HG02763 (cell line): ENCODE results near the gene BACE1.
"Not testable (repeated sequence)": the region's sequence is repeated elsewhere in the genome, so short reads cannot be mapped to it uniquely, and the experiment has no call there.

Source experiments
- ATAC-seq: cut with Tn5 transposase; IDR thresholded peaks from one replicate; pipeline ENCODE4 v1.9.1; 2021; ENCODE audit warnings: mild to moderate bottlenecking, moderate library complexity; ENCODE audit not compliant: unreplicated experiment

The BACE1 gene

DNA sequence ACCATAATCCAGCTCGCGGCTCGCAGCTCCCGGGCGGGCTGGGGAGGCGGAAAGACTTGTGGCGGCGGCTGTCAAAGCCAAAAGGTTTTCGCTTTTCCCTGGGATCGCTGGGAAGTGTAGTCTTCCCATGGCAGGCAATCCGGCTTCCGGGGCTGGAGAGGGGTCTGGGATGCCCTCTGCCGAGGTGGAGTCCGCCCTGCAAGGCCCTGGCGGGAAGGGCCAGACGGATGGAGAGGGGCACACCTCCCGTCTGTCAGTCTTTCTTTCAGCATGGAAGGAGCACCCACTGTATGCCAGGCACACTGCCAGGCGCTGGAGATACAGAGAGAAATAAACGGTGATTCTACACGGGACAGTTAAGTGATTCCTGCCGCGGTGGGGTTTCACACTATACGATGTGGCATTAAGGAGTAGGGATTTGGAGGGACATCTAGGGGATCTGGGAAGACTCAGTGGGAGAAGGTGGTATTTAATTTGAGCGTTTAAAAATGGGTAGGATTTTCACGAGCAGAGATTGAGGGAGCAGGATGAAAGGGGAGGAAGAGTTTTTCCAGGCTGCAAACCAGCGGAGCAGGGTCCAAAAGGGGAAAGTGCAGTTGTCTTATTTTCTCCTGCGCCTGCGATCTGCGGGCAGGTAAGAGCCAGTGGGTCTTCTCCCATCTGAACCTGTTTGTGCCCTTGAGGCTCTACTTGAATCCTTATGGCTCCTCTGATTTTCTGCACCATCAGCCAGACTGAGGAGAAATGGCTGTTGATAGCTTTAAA lies at the start of gene BACE1:
TSS of gene BACE1 (minus strand) at position 60 of the 765 bp plus-strand sequence. CDS start 461 bp downstream, outside the sequence.
- ATAC-seq: no peak

DNA sequence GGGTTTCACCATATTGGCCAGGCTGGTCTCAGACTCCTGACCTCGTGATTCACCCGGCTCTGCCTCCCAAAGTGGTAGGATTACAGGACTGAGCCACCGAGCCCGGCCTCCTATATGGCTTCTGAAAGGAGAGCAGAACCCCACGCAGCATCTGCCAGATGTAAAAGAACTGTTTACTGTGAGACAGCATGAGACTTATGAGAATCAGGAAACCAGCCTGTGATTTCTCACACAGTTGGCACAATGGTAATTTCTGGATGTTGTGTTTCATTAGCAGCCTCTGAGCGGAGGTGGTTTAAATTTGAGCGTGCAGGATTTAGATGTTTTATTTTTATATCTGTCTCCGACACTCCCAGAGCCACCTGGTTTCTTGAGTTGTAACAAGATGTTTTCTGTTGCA lies 45.4 kb upstream of the BACE1 start:
- no peak for ATAC-seq

DNA sequence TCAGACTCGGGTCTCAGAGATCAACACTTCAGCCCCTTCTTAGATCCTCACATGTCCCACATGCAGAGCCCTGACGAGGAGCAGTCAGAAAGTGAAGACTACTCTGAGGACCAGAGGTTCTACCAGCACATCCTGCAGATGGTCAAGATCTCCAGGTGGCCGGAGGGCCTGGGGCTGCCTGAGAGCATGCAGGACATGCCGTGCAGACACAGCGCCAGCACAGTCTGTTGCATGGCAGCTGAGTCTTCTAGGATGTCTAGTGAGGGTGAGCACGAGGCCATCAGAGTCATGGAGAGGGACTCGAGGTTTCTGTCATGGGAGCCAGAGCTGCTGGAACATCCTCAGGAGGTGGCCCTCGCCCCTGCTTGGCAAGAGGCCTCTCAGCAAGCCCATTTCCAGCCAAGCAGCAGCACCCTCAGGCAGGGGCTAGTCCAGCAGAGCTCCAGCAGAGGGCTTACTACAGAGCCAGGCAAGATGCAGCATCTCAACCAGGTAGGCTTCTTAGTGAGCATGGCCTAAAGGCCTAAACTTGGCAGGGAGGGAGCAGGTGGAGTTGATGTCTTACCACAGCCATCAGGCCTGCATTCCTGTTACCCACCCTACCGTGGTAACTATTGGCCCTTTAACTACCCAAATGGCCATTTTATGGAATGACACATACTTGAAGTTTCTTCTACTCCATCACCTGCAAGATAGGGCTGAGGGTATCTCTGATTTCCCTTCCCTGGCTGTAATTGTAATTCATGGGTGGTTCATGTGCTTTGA lies 40.3 kb upstream of the BACE1 start:
- no peak for ATAC-seq

DNA sequence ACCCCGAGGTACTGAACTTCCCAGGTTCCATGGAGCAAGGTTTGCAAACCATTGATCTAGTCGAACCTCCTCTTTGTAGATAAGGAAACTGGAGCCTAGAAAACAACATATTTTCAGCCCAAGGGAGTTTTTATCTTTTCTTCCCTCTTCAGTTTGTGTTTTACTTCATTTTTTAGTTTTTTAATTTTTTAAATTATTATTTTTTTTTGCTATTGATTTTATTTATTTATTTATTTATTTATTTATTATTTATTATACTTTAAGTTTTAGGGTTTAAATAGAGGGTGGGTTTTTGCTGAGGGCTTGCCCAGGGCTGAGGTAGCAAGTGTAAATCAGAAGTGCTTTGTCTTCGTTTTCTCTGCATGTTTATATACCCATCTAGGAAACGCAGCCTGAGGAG lies 38.5 kb upstream of the BACE1 start:
- no peak for ATAC-seq

DNA sequence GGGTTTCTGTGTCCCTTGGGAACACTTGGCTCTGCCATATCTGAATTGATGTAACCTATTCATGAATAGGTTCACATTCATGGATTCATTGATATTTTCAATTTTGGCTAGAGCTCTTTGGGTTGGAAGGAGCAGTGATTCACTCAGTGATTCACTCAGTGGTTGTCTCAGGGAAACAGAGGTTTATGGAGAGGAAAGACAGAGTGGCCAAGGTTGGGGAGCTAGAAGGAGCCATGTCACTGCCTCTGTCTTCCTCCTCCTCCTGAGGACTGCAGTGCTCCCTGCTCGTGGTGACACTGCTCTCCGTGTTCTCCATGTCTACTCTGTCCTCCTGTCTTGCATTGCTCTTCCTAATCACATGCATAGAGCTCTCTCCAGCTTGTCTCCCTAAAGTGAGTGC lies 29.0 kb upstream of the BACE1 start:
- ATAC-seq: no peak

DNA sequence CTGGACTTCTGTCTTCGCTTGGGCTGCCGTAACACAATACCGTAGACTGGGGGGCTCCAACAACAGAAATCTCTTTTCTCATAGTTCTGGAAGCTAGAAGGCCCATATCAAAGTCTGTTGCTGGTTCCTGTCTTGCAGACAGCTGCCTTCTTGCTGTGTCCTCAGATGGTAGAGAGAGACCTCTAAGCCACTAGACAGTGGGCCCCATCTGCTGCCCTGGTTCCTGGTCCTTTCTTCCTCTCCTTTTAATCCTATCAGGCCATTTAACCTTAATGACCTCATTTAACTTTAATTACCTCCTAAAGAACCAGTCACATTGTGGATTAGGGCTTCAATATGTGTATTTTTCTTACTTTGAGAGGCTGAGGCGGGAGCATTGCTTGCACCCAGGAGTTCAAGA lies 21.0 kb upstream of the BACE1 start:
- ATAC-seq: no peak

DNA sequence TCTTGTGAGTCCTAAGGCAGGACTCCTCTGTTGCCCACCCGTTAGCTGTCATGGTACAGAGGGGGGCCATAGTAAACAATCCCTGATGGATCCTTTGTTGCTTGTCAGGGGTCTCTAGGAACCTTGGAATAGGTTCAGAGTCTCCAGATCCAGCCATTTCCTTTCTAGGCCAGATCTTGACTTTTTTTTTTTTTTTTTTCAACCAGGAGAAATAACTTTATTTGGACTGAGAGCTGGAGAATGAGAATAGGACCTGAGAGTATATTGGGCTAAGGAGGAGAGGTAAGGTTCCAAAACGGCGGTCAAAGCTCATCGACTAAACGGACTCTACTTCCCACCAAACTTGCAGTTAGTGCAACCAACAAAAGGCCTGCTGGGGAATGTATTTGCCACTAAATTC lies 19.3 kb upstream of the BACE1 start:
- no peak for ATAC-seq

DNA sequence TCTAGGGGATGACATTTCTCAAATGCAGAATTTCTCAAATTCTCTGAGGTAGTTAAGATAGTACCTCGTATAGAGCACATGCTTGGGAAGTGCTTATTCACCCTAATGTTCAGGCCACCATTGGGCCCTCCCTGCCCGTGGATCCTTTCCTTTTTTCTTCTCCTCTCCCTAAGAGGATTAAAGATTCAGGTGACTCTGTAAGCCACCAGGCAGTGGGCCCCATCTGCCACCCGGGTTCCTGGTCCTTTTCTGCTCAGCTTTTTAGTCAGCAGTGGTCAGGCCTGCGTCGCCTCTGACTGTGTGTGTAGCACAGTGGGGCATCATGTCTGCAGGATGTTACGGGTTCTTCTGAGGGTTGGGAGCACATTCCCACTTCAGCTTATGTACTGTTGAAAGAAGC lies 18.8 kb upstream of the BACE1 start:
- ATAC-seq: no peak

DNA sequence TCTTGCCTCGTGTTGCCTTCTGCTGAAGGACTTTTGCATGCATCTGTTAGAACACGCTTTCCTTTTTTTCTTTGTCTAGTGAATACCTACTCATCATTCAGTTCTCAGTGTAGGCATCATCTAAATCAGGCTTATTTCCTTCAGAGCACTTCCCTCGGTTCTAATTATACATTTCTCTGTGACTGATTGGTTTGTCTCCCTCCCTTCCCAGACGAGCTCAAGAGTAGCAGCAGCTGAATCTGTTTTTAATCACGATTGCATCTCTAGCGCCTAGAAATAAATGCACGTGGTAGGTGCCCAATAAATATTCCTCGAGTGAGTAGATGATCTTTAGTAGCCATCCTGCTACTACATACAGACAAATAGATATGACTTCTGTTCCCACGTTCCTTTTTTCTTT lies 17.9 kb upstream of the BACE1 start:
- ATAC-seq: no peak

DNA sequence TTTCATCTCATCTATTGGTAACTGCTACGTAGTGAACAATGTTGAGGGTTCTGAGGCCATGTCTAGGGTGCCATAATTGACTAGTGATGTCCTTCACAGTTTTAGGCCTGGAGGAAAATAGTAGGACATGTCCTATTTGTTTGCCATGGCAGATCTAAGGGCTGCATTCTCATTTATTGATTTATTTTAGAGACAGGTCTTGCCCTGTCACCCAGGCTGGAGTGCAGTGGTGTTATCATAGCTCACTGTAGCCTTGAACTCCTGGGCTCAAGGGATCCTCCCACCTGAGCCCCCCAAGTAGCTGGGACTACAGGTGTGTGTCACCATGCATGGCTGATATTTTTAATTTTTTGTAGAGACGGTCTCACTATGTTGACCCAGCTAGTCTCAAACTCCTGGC lies 16.8 kb upstream of the BACE1 start:
- no peak for ATAC-seq

DNA sequence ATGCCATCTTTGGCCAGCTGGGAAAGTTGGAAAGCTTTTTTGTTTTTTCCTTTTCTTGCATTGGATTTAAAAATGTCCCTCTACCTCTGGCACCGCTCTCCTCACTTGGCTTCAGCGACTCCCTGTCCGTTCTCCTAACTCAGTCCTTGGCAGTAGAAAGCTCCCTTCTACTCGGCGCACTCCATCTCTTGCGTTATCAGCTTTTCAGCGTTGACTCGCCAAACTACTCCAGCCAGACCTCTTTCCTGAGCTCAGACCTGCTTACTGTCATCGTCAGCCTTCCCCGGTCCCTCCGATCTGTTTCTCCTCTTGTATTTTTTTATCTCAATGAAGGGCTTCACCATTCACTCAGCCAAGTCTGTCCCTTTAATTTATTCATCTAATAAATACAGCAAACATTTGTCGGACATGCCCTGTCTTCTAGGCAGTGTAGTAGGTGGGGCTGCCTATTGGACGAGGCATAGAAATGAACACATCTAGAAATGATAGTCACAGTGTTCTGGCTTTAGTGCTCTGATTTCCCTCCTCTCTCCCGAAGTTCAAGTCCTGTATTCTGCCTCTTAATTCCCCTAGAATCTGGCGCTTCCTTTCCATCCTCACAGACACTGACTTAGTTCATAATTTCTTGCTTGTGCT lies 12.4 kb upstream of the BACE1 start:
- peak; percentile 14 for ATAC-seq

DNA sequence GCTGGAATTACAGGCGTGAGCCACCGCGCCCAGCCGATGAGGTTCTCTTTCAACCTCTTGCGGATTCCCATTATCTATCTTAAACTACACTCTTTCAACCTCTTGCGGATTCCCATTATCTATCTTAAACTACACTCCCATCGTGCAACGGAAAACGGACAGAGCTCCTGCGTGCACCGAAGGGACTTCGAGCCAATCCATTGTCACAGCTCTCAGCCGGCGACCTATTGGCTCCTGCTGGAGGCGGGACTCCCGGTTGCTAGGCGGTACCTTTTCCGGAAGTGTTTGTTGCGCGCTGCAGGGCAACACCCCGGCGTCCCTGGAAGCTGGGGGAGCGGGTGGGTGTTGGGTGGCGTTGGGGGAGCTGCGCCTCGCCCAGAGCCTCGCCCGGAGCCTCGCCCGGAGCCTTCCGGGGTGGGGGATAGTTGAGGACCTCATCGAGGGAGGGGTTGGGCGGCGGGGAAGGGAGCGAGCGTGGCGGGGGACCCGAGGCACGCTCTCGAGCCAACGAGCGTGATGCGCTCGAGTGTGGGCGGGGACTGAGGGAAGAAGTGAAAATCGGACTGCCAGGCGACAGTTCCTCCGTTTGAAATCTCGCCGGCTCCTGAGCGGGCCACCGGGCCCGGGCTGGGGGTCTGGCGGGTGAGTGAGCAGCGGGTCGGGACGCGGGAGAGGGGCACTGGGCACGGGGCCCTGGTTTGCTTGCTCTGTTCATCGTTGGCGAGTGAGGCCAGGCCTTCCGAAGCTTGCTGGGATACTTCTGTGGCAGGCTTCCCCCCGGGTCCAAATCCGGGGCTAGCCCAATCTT lies 11.7 kb upstream of the BACE1 start, which contains the start of gene CEP164:
TSS of gene CEP164 (plus strand) at position 288 of the 808 bp plus-strand sequence. CDS start 10,733 bp downstream, outside the sequence.
- peak; percentile 96 for ATAC-seq

DNA sequence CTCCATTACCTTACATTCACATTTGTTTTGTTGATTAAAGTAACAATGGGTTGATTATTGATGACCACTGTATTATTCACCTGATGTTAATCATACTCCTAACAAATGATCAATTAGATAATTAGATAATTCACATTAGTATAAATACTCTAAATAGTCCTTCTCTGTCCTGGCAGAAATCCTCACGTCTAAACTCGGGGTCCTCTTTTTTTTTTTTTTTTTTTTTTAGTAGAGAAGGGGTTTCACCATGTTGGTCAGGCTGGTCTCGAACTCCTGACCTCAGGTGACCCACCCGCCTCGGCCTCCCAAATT lies 11.2 kb upstream of the BACE1 start:
- not testable (repeated sequence) for ATAC-seq

DNA sequence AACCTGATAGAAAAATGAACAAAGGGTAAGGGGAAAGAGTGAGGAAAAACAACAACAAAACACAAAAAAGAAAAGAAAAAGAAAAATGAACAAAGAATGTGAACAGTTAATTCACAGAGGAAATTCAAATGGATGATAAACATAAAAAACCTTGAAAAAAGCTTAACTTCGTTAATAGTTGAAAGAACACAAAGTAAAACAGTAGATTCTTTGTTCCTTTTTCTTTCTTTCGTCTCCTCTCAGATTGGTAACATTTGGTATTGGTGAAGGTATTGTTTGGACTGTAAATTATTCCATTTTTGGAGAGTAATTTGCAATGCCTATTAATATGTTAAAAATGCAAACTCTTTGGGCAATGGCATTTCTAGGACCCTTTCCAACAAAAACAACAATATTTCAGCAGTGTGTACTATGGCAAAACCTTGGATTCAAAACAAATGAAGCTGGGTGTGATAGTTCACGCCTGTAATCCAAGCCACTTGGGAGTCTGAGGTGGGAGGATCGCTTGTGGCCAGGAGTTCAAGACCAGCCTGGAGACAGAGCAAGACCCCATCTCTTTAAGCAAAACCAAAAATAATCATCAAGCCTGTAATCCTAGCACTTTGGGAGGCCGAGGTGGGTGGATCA lies 3.3 kb upstream of the BACE1 start:
- no peak for ATAC-seq

DNA sequence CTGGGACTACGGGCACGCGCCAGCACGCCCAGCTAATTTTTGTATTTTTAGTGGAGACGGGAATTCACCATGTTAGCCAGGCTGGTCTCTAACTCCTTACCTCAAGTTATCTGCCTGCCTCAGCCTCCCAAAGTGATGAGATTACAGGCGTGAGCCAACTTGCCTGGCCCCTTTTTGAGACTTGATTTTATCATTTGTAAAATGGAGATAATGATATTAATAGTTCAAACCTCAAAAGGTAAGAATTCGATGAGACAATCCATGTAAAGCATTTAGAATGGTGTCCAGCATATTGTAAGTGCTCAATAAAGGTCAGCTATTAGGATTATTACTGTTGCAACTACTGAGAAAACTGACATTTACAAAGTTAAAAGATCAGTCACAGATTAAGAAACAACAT lies 2.7 kb upstream of the BACE1 start:
- ATAC-seq: no peak

DNA sequence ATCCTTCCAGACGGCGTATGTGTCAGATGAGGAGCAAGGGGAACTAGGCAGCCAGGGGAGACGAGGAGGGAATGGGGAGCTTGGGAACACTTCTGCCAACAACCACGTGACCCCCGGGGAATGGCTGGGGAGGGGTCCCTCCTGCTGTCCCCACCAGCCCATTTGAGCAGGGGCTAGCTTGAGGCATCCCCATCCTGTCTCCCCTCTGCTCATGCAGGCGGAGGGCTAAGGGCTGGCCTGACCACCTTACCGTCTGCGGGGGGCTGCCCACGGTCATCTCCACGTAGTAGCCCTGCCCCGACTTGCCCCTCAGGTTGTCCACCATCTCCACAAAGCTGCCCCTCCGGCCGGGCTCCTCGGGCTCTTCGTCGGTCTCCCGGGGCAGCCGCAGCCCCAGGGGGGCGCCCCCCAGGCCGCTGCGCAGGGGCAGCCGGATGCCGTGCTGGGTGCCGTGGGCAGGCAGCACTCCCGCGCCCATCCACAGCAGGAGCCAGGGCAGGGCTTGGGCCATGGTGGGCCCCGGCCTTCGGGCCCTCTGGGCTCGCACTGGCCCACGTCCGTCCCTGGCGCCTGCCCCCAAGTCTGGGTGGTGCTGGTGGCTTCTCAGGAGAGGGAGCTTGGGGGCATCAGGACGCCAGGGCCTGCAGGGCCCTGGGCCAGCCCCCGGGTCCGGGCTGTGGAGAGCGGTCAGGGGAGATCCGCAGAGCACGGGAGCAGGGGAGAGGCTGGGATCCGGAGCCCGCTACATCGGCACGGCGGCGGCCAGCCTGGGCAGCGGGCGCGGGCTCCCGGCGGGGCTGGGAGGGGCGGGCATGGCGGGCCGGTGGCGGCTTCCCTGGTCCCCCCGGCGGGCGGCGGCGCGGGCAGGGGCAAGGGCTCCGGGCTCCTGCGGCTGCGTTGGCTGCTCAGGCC lies 515 bp downstream of the BACE1 start:
- no peak for ATAC-seq

DNA sequence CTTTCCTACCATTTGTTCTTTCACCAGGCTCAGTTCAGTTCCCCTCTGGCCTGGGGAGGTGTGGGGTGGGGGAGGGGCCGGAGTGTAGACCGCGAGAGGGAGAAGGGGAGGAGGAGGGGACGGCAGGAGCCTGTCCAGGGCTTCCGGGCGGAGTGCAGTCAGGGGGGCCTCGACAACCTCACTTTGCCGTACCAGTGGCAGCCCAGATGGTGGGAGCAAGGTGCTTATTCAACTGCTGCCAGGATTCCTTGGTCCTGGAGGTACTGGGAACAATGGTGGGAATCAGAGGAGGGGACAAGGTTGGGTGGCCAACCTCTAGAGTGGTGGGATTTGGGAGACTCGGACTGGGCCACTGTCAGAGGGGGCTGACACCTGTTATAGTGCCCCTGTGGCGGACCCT lies 1.2 kb downstream of the BACE1 start:
- no peak for ATAC-seq

DNA sequence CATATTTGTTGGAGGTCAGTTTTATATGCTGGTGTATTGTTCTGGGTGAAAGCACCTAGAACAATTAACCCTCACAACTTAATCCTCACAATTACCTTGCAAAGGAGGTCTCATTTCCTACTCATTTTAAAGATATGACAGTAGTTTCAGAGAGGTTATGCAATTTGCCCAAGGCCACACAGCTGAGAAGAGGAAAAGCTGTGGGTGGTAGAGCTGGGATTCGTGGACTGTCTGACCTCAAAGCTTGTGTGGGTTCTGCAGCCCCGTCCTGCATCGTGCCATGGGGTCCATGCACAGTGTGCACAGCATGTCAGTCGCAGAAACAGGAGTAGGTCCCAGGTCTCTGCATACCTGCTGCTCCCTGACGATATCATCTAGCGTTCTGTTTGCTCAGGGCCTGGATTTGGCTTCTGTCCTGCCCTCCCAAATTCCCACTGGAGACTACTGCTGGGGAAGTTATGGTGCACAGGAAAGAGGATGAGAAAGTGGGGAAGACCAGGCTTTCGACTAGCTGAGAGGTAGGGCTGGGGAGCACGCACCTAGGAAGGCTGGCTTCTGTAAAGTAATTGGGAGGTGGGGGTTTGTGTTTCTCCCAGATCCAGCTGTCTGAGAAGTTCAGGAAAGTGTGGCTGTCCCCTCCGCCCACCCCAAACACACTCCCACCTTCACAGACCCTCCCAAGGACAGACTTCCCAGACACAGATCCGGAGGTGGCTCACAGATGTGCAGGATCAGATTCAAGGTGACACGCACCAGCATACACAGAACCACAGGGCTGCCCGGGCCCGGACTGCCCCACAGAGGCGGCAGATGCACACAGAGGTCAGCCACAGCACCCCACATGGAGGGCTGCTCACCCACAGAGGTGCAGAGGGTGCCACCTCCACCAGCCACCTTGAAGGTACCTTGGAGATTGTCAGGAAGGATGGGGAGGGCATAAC lies 2.0 kb downstream of the BACE1 start:
- no peak for ATAC-seq

DNA sequence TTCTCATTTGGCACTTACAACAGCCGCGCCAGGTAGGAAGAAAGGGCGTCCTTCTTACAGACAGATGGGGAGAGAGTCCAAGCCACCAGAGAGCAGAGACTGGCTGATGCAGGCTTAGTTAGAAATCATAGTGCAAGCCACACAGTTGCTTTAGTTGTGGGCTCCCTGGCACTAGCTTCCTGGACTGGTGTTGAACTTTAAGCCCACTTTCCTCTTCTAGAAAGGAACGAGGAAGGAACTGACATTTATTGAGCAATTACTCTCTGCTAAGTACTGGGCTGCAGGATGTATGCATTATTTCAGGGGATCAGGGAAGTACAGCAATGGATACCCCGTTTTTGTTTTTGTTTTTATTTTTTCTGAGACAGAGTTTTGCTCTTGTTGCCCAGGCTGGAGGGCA lies 3.0 kb downstream of the BACE1 start:
- ATAC-seq: no peak
